ENCODE measurements around the gene P2RX4.

GRCh38 chr12:121202407-121203355 is 7.2 kb upstream of the P2RX4 start:
- TF ChIP-seq CTCF (IDR thresholded peaks at IDR 0.05) (no peak), ZFX (IDR thresholded peaks at IDR 0.05; ENCODE audit: borderline replicate concordance) (no peak)

Data from 22Rv1 (cell line).